GM20431 (cell line): ENCODE measurements around the gene ACTN3.
"Not testable (repeated sequence)": the region's sequence is repeated elsewhere in the genome, so short reads cannot be mapped to it uniquely, and the experiment has no call there.

Source experiments
- in situ Hi-C: fragments of 300-500 bp; cut with MseI, MboI; formaldehyde crosslinking; loops from one replicate; pipeline ENCODE4 v1.15.0; 2020; ENCODE audit warnings: low sequenced_read_pairs; ENCODE audit not compliant: unreplicated experiment

Gene ACTN3

GRCh38 chr11:66589996-66590675 lies 43.4 kb downstream of the ACTN3 start:
- in situ Hi-C loops = no loop called here

GRCh38 chr11:66591175-66591574 lies 44.5 kb downstream of the ACTN3 start:
- in situ Hi-C loops = no loop called here

GRCh38 chr11:66592457-66593302 lies 46.0 kb downstream of the ACTN3 start, which contains the start of the genes CCDC87 and CCS:
Gene CCDC87 (minus strand): TSS chr11:66593063. CDS start chr11:66593015, 48 bp downstream.
Gene CCS (plus strand): TSS chr11:66593185. CDS start chr11:66593262, 77 bp downstream.
- in situ Hi-C loops = no loop called here

DNA sequence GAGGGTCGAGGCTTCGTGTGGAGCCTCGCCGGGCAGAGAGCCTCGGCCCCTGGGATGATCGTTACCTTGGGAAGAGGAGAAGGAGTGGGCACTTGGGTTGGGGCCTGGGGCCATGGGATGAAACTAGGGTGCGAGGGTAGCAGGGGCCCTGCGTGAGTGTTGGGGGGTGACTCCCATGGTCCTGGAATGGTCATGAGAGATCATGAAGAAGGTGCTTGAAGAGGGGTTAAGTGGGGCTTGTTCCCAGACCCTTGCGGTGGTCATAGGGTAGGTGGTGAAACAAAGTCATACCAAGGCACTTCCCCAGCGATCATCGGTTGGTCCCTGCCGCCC lies 46.6 kb downstream of the ACTN3 start:
- in situ Hi-C loops = no loop called here

GRCh38 chr11:66593650-66594049 lies 46.9 kb downstream of the ACTN3 start:
- in situ Hi-C loops = no loop called here

DNA sequence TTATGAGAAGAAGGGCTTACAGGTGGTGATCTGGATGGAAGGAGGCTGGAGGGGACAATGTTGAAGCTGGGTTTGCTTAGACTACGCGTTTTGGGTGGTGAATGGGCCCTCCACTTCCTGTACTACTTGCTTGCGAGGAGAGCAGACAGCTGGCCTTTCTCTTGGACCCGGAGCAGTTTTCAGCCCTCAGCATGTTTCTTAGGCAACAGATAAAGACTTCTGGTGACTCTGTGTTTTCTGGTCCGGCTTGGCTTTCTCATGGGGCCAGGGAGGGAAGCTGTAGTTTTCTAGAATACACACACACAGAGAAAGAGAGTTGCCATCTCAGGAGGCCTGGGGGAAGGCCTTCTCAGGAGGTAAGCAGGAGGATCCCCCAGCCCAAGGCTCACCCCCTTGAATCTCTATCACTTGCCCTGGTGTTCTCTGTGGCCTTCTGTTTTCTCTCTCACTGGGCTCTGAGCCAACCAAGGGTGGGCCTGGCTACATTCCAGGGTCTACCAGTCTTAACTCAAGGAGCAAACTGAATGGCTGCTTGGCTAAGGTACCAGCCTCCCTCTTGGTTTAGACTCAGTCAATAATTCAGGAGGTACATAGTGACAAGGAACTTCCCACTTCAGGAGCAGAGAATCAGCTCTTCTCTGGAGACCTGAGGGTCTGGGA lies 48.7 kb downstream of the ACTN3 start:
- in situ Hi-C loops = no loop called here

- in situ Hi-C loops = no loop called here
Observed at GRCh38 chr11:66598993-66599392, 52.3 kb downstream of the ACTN3 start.

GRCh38 chr11:66600219-66600618 lies 53.5 kb downstream of the ACTN3 start:
- in situ Hi-C loops = no loop called here

DNA sequence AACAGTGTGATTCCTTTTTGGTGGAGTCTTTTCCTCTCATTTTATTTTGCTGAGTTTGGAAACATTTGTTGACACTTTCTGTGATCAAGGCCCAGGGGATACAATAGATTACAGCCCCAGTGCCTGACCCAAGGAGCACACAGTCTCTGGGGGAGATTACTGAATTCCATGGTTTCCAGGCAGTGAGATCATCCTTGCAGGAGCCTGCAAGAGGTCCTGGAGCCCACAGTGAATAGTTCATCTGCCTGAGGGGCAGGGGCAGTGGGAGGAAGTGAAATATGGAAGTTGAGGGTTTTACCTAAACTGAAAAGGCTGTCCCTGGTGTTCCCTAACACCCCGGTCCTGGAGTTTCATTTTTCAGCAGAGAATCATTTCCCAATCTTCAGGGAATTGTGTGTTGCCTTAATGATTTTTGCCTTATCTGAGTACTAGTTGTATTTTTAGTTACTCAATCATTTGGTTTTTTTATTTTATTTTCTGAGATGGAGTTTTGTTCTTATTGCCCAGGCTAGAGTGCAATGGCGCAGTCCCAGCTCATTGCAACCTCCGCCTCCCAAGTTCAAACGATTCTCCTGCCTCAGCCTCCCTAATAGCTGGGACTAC lies 54.0 kb downstream of the ACTN3 start:
- in situ Hi-C loops = no loop called here

DNA sequence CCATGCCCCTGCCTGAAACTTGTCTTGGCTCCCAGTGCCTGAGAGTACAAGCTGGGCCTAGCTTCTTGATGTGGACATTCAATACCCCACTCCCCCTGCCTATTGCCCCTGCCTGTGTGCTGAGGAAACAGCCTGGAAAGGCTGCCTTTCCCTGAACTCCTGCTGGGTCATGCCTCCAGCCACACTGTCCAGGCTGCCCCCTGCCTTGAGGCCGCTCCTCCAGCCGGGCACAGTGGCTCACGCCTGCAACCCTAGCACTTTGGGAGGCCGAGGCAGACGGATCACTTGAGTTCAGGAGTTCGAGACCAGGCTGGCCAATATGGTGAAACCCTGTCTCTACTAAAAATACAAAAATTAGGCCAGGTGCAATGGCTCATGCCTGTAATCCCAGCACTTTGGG lies 56.4 kb downstream of the ACTN3 start:
- in situ Hi-C loops = no loop called here

GRCh38 chr11:66604155-66604554 lies 57.5 kb downstream of the ACTN3 start:
- in situ Hi-C loops = no loop called here

GRCh38 chr11:66606608-66607007 lies 59.9 kb downstream of the ACTN3 start:
- in situ Hi-C loops = not testable (repeated sequence)

DNA sequence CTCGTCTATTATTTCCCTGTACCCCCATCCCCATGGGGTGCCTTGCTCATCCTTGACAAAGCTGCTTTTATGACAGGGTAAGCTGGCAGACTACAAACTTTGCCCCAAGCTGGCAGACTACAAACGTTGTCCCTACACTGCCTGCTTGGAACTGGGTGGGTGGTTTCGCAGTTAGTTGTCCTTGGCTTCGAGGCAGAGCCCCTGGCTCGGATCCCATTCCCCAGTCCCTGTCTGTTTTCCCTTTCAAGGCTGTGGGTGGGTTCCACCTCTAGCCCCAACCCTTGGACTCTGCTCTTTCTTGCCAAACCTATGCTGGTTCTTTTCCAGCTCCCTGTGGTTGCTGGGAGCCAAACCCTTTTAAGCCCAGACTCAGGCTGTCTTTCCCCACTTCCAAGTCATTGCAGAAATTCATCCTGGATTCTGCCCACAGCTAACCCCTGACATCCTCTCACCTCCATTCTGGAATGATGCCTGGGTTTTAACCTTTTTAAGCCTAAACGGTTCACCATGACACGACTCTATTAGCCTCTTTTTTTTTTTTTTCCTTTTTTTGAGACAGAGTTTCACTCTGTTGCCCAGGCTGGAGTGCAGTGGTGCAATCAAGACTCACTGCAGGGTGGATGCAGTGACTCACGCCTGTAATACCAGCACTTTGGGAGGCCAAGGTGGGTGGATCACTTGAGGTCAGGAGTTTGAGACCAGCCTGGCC lies 60.6 kb downstream of the ACTN3 start:
- in situ Hi-C loops = no loop called here

DNA sequence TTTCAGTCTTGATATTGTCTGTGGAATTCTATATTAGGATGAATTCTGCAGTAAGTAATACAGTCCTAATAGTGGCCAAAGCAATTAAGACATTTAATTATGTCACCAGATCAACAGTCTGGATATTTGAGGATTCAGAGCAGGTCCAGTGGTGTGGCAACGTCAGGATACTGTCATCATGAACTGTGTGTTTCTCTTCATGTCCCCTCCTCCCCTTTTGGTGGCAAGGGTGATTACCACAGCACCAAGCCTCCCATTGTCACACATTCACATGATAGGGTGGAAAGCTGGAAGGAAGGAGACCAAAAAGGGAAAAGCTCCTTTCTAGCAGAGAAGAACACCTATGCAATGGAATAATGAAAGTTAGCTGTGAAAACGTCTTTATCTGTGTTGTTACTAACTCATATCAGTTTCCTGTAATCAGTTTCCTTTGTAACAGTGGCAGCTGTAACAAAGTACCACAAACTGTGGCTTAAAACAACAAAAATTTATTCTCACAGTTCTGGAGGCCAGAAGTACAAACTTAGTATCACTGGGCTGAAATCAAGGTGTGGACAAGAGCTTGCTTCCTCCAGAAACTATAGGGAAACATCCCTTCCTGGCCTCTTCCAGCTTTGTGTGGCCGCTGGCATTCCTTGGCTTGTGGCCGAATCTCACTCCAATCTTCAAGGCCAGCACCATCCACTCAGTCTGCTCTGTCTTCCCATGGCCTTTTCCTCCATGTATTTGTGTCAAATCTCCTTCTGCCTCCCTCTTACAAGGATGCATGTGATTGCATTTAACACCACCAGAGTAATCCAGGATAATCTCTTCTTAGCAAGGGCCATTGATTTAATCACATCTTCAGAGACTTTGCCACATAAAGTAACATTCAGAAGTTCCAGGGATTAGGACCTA lies 63.3 kb downstream of the ACTN3 start:
- in situ Hi-C loops = no loop called here

- in situ Hi-C loops = no loop called here
Observed at GRCh38 chr11:66612458-66612857, 65.8 kb downstream of the ACTN3 start.
